HEK293 (cell line): ENCODE results near the gene ASF1A.

Source experiments
- CTCF ChIA-PET: fragments of 350-600 bp; formaldehyde crosslinking; extraction: SDS; loops from one replicate; lab custom pipeline; 2021; ENCODE audit warnings: antibody characterized with exemption; lab: Yijun Ruan, JAX
- POLR2A ChIA-PET: fragments of 300-600 bp; formaldehyde crosslinking; extraction: SDS; loops from one replicate; lab custom pipeline; 2020; ENCODE audit warnings: antibody characterized with exemption, inconsistent platforms; lab: Yijun Ruan, JAX
- H3K27ac ChIP-seq: fragments of 200-500 bp; sonication (Bioruptor generic); 2 replicates; pipeline ENCODE4 v1.5.1; 2014; ENCODE audit warnings: low read depth, low read length, control low read depth, inconsistent platforms; ENCODE audit errors: extremely low read depth
- H3K36me3 ChIP-seq, 2 experiments: fragments of 200-500 bp in 1 of 2; sonication (Bioruptor generic) in 1 of 2; 1 replicate in 1 of 2; 2 replicates in 1 of 2; pipeline ENCODE4 v1.5.1; 2014 to 2017; ENCODE audit warnings: inconsistent platforms in 2 of 2, low read length in 2 of 2; ENCODE audit not compliant: control insufficient read depth in 2 of 2, insufficient read depth in 1 of 2
- H3K4me1 ChIP-seq: fragments of 200-500 bp; sonication (Bioruptor generic); 2 replicates; pipeline ENCODE4 v1.5.1; 2014; ENCODE audit warnings: mild to moderate bottlenecking, low read length, inconsistent platforms; ENCODE audit not compliant: control insufficient read depth, insufficient read depth
- H3K4me3 ChIP-seq: 2 replicates; pipeline ENCODE4 v1.5.1; 2011; ENCODE audit warnings: low read depth, mild to moderate bottlenecking, control low read depth, low read length, moderate library complexity
- H3K9me3 ChIP-seq: fragments of 200-500 bp; sonication (Bioruptor generic); 2 replicates; pipeline ENCODE4 v1.5.1; 2014; ENCODE audit warnings: low read depth, low read length, inconsistent platforms; ENCODE audit not compliant: control insufficient read depth, insufficient read depth
- KLF7 ChIP-seq: fragments of 450-650 bp; formaldehyde crosslinking; IDR thresholded peaks from 2 replicates; pipeline ENCODE4 v1.5.1; 2016; ENCODE audit warnings: missing biosample characterization, missing genetic modification characterization, borderline replicate concordance
- KLF9 ChIP-seq: fragments of 450-650 bp; formaldehyde crosslinking; IDR thresholded peaks from 2 replicates; pipeline ENCODE4 v1.5.1; 2016; ENCODE audit warnings: missing biosample characterization, missing genetic modification characterization, low read depth
- MEIS1 ChIP-seq: sonication (generic); formaldehyde crosslinking; IDR thresholded peaks from 2 replicates; pipeline ENCODE4 v1.8.1; 2022; ENCODE audit warnings: missing genetic modification reagents, mild to moderate bottlenecking, borderline replicate concordance
- OVOL3 ChIP-seq: fragments of 450-650 bp; formaldehyde crosslinking; IDR thresholded peaks from 2 replicates; pipeline ENCODE4 v1.5.1; 2016; ENCODE audit warnings: missing biosample characterization, missing genetic modification characterization
- ZBTB1 ChIP-seq: fragments of 450-650 bp; formaldehyde crosslinking; IDR thresholded peaks from 2 replicates; pipeline ENCODE4 v1.5.1; 2016; ENCODE audit warnings: missing biosample characterization, missing genetic modification characterization
- ZBTB48 ChIP-seq: fragments of 450-650 bp; formaldehyde crosslinking; IDR thresholded peaks from 2 replicates; pipeline ENCODE4 v1.5.1; 2016; ENCODE audit warnings: missing biosample characterization, missing genetic modification characterization
- ZBTB8A ChIP-seq: fragments of 450-650 bp; formaldehyde crosslinking; IDR thresholded peaks from 2 replicates; pipeline ENCODE4 v1.5.1; 2016; ENCODE audit warnings: missing biosample characterization, missing genetic modification characterization
- ZNF19 ChIP-seq: fragments of 450-650 bp; formaldehyde crosslinking; IDR thresholded peaks from 2 replicates; pipeline ENCODE4; 2016; ENCODE audit warnings: missing biosample characterization, missing genetic modification characterization, low read depth
- ZNF221 ChIP-seq: fragments of 450-650 bp; formaldehyde crosslinking; IDR thresholded peaks from 2 replicates; pipeline ENCODE4 v1.5.1; 2017; ENCODE audit warnings: missing biosample characterization, missing genetic modification characterization, borderline replicate concordance
- ZNF292 ChIP-seq: fragments of 450-650 bp; formaldehyde crosslinking; IDR thresholded peaks from 2 replicates; pipeline ENCODE4 v1.5.1; 2016; ENCODE audit warnings: low read depth, missing biosample characterization, missing genetic modification characterization, borderline replicate concordance
- ZNF423 ChIP-seq: fragments of 450-650 bp; formaldehyde crosslinking; IDR thresholded peaks from 2 replicates; pipeline ENCODE4 v1.5.1; 2016; ENCODE audit warnings: missing biosample characterization, missing genetic modification characterization
- ZNF664 ChIP-seq: fragments of 450-650 bp; formaldehyde crosslinking; IDR thresholded peaks from 2 replicates; pipeline ENCODE4 v1.5.1; 2016; ENCODE audit warnings: missing biosample characterization, missing genetic modification characterization
- ZNF76 ChIP-seq: fragments of 450-650 bp; formaldehyde crosslinking; IDR thresholded peaks from 2 replicates; pipeline ENCODE4; 2016; ENCODE audit warnings: low read depth, missing biosample characterization, missing genetic modification characterization, borderline replicate concordance
- ZNF843 ChIP-seq: fragments of 450-650 bp; formaldehyde crosslinking; IDR thresholded peaks from 2 replicates; pipeline ENCODE4 v1.5.1; 2016; ENCODE audit warnings: missing biosample characterization, missing genetic modification characterization
- TF ChIP-seq, protein P1 (sequence below): fragments of 450-650 bp; formaldehyde crosslinking; IDR thresholded peaks from 2 replicates; pipeline ENCODE4 v1.5.1; 2016; ENCODE audit warnings: missing biosample characterization, missing genetic modification characterization, borderline replicate concordance
- TF ChIP-seq, protein P2 (sequence below): IDR thresholded peaks from 2 replicates; pipeline ENCODE4 v1.6.1; 2011; ENCODE audit warnings: mild to moderate bottlenecking, low read depth, low read length, borderline replicate concordance
- TF ChIP-seq, protein P3 (sequence below): fragments of 450-650 bp; formaldehyde crosslinking; IDR thresholded peaks from 2 replicates; pipeline ENCODE4 v1.5.1; 2016; ENCODE audit warnings: missing biosample characterization, missing genetic modification characterization
- TF ChIP-seq, protein P4 (sequence below): fragments of 450-650 bp; formaldehyde crosslinking; IDR thresholded peaks from 2 replicates; pipeline ENCODE4 v1.5.1; 2016; ENCODE audit warnings: missing biosample characterization, missing genetic modification characterization

Gene ASF1A

GRCh38 chr6:118877806-118878205, 16.1 kb upstream of the ASF1A start (continued):
- TF ChIP-seq, protein P1, sequence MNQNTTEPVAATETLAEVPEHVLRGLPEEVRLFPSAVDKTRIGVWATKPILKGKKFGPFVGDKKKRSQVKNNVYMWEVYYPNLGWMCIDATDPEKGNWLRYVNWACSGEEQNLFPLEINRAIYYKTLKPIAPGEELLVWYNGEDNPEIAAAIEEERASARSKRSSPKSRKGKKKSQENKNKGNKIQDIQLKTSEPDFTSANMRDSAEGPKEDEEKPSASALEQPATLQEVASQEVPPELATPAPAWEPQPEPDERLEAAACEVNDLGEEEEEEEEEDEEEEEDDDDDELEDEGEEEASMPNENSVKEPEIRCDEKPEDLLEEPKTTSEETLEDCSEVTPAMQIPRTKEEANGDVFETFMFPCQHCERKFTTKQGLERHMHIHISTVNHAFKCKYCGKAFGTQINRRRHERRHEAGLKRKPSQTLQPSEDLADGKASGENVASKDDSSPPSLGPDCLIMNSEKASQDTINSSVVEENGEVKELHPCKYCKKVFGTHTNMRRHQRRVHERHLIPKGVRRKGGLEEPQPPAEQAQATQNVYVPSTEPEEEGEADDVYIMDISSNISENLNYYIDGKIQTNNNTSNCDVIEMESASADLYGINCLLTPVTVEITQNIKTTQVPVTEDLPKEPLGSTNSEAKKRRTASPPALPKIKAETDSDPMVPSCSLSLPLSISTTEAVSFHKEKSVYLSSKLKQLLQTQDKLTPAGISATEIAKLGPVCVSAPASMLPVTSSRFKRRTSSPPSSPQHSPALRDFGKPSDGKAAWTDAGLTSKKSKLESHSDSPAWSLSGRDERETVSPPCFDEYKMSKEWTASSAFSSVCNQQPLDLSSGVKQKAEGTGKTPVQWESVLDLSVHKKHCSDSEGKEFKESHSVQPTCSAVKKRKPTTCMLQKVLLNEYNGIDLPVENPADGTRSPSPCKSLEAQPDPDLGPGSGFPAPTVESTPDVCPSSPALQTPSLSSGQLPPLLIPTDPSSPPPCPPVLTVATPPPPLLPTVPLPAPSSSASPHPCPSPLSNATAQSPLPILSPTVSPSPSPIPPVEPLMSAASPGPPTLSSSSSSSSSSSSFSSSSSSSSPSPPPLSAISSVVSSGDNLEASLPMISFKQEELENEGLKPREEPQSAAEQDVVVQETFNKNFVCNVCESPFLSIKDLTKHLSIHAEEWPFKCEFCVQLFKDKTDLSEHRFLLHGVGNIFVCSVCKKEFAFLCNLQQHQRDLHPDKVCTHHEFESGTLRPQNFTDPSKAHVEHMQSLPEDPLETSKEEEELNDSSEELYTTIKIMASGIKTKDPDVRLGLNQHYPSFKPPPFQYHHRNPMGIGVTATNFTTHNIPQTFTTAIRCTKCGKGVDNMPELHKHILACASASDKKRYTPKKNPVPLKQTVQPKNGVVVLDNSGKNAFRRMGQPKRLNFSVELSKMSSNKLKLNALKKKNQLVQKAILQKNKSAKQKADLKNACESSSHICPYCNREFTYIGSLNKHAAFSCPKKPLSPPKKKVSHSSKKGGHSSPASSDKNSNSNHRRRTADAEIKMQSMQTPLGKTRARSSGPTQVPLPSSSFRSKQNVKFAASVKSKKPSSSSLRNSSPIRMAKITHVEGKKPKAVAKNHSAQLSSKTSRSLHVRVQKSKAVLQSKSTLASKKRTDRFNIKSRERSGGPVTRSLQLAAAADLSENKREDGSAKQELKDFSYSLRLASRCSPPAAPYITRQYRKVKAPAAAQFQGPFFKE (tag by site-specific recombination) = no peak

DNA sequence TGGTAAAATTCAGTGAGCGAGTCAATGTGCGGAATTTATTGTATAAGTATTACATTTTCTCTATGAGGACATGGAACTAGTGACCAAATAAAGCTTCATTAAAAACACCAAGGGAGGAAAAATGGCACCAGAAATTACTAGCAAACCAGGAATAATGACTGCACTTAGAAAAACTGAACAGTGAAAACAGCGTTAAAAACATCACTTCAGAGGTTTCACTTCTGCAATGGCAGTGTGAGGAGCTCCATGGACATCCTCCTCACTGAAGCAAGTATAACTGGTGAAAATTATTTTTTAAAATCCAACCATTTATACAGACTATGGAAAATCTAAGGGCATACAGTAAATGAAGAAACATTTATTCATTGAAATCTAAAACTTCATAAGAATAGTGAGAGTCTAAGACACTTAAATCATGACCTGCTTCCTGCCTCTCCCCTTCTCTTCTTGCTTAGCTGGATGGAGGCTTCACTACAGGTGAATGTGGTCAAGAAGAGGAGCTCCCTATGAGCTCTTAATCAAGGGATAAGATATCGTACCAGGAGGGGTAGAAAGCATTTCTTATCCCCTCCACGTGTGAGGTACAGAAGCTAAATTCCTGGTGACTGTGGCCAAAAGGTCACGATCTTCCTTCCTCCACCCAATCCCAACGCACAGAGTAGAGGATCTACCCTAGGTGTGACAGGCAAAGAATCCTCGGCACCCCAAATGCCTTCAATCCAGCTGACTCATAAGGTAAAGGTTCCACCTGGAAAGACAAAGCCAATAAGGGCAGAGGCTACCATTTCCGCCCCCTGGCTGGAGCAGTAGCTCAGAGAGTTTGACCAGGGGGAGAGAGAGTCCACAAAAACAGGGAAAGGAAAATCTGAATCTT, 12.3 kb upstream of the ASF1A start:
- CTCF ChIA-PET = interaction anchor here (0.7 to 1.6 kb wide), 2 partner anchors 11 to 258 kb away, joined by 3 to 7 read pairs; no protein-coding TSS in a partner anchor

GRCh38 chr6:118882314-118882905, 11.5 kb upstream of the ASF1A start:
- ChIA-PET CTCF (interaction anchor here (0.6 to 1.6 kb wide), 5 partner anchors 10 to 1111 kb away, joined by 3 to 7 read pairs (median 3); no protein-coding TSS in a partner anchor), POLR2A (interaction anchor here (0.6 kb wide), 1 partner anchor 100 kb away, joined by 4 read pairs; no protein-coding TSS in a partner anchor)
- Histone ChIP-seq H3K9me3 (no peaks in the 10 kb centered on the region), H3K36me3 (no peaks in the 10 kb centered on the region), H3K27ac (no peak overlapping the region), H3K4me3 (no peak overlapping the region), H3K4me1 (no peaks in the 10 kb centered on the region)
- TF ChIP-seq, protein P2, sequence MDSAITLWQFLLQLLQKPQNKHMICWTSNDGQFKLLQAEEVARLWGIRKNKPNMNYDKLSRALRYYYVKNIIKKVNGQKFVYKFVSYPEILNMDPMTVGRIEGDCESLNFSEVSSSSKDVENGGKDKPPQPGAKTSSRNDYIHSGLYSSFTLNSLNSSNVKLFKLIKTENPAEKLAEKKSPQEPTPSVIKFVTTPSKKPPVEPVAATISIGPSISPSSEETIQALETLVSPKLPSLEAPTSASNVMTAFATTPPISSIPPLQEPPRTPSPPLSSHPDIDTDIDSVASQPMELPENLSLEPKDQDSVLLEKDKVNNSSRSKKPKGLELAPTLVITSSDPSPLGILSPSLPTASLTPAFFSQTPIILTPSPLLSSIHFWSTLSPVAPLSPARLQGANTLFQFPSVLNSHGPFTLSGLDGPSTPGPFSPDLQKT = no peak
- TF ChIP-seq ZNF843 = no peak
- TF ChIP-seq, protein P3, sequence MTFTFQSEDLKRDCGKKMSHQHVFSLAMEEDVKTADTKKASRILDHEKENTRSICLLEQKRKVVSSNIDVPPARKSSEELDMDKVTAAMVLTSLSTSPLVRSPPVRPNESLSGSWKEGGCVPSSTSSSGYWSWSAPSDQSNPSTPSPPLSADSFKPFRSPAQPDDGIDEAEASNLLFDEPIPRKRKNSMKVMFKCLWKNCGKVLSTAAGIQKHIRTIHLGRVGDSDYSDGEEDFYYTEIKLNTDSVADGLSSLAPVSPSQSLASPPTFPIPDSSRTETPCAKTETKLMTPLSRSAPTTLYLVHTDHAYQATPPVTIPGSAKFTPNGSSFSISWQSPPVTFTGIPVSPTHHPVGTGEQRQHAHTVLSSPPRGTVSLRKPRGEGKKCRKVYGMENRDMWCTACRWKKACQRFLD = no peak
- TF ChIP-seq ZBTB1 = no peak

More for the DNA sequence above, 12.3 kb upstream of the ASF1A start:
- TF ChIP-seq ZNF19 (no peak), MEIS1 (CRISPR knock-in tag) (no peak), OVOL3 (tag by site-specific recombination) (no peak), ZNF76 (tag by site-specific recombination) (no peak), ZNF292 (no peak), ZNF664 (tag by site-specific recombination) (no peak), ZBTB48 (tag by site-specific recombination) (no peak), KLF7 (tag by site-specific recombination) (no peak), ZBTB8A (tag by site-specific recombination) (no peak), ZNF423 (tag by site-specific recombination) (no peak), ZNF221 (tag by site-specific recombination) (no peak), KLF9 (tag by site-specific recombination) (no peak)
- TF ChIP-seq, protein P4, sequence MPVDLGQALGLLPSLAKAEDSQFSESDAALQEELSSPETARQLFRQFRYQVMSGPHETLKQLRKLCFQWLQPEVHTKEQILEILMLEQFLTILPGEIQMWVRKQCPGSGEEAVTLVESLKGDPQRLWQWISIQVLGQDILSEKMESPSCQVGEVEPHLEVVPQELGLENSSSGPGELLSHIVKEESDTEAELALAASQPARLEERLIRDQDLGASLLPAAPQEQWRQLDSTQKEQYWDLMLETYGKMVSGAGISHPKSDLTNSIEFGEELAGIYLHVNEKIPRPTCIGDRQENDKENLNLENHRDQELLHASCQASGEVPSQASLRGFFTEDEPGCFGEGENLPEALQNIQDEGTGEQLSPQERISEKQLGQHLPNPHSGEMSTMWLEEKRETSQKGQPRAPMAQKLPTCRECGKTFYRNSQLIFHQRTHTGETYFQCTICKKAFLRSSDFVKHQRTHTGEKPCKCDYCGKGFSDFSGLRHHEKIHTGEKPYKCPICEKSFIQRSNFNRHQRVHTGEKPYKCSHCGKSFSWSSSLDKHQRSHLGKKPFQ (tag by site-specific recombination) = no peak
- TF ChIP-seq, all 188 proteins: peak for 0
- Histone ChIP-seq H3K9me3 (no peaks in the 10 kb centered on the region), H3K36me3 (no peaks in the 10 kb centered on the region), H3K4me3 (no peak overlapping the region), H3K4me1 (no peaks in the 10 kb centered on the region), H3K27ac (no peak overlapping the region)
- POLR2A ChIA-PET = interaction anchor here (0.6 kb wide), 1 partner anchor 73 kb away, joined by 3 read pairs; no protein-coding TSS in a partner anchor
